Putamen (tissue), 1 donor: ENCODE data around the gene PARP2.

Experiments
- DNase-seq: peaks from one replicate; pipeline ENCODE4 v3.0.0-alpha.2; 2016; ENCODE audit warnings: low spot score

The PARP2 gene

GRCh38 chr14:20400965-20401593 is 57.6 kb downstream of the PARP2 start:
- DNase-seq: no peak

GRCh38 chr14:20403521-20403920 is 60.1 kb downstream of the PARP2 start:
- DNase-seq: no peak
